Spinal cord (tissue), 10 donors: Measurements from ENCODE around the gene FAM209B. TPM values are rescaled to one million over a fixed set of nuclear protein-coding genes. Genes with fewer than 3 reads are reported as not detected.

Source experiments
- DNase-seq, 6 donors: peaks; one replicate each; pipeline versions ENCODE4 v3.0.0 to v3.0.0-alpha.2; 2013 to 2015; ENCODE audit warnings: low spot score in 6 of 6, low read depth in 4 of 6
- H3K27ac ChIP-seq: one replicate; pipeline ENCODE4 v1.5.1; 2013; ENCODE audit warnings: low read depth, low read length, control low read depth
- H3K27me3 ChIP-seq: one replicate; pipeline ENCODE4 v1.6.1; 2013; ENCODE audit warnings: low read length; ENCODE audit not compliant: control insufficient read depth, insufficient read depth
- H3K36me3 ChIP-seq: one replicate; pipeline ENCODE4 v1.6.1; 2013; ENCODE audit warnings: low read length; ENCODE audit not compliant: control insufficient read depth, insufficient read depth
- H3K4me1 ChIP-seq: one replicate; pipeline ENCODE4 v1.6.1; 2013; ENCODE audit warnings: low read length; ENCODE audit not compliant: control insufficient read depth, insufficient read depth
- H3K4me3 ChIP-seq: one replicate; pipeline ENCODE4 v1.5.1; 2013; ENCODE audit warnings: low read depth, low read length, control low read depth
- H3K9me3 ChIP-seq: one replicate; pipeline ENCODE4 v1.6.1; 2013; ENCODE audit warnings: low read length; ENCODE audit not compliant: control insufficient read depth, insufficient read depth
- WGBS: methylation state at CpG from one replicate; pipeline ENCODE4 v1.1.5; 2013; ENCODE audit warnings: missing lambda C conversion rate; ENCODE audit not compliant: insufficient coverage; 5-methylcytosine and 5-hydroxymethylcytosine counted together
- polyA plus RNA-seq, 2 donors: library from polyadenylated mRNA; unstranded; fragments of 120-200 nt; gene quantifications; one replicate each; pipeline ENCODE4 v1.2.1, GENCODE V29; 2013; ENCODE audit not compliant: insufficient read length in 2 of 2
- total RNA-seq, 2 donors: library from RNA; depleted of rRNA in 1 of 2; stranded (reverse); fragments of 120-200 nt in 1 of 2; fragments of >200 nt in 1 of 2; gene quantifications; one replicate each; pipeline versions ENCODE4 v1.2.3 to v1.2.4, GENCODE V29; 2013 to 2014
- donor health status: healthy.

The FAM209B gene
- total and polyA plus RNA-seq, 4 donors: 0.47 to 0.50 TPM; not detected in 2

DNA sequence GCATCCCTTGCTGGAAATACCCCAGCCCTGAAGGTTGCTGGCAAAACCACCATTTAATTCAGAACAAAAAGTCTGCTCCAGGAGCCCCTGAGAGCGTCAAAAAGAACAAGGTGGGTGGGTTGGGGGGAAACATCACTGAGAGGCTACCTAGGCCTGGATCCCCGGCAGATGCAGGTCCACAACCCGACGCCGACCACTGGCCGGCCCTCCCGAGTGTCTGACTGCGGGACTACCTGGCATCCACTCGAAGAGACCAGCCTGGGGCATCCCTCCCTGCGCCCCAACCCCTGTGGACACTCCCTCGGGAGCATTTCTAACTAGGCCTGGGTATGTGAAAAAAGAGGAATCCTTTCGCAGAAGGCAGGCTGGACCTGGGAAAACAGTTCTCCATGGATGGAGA is 47.2 kb downstream of the FAM209B start:
- H3K27ac ChIP-seq: no peak overlapping the region
- no peaks in the 10 kb centered on the region for H3K36me3 ChIP-seq
- no peak overlapping the region for H3K4me3 ChIP-seq
- WGBS: 93% methylated on average over 12 of the region's 12 CpGs
- DNase-seq: no peak
- no peaks in the 10 kb centered on the region for H3K9me3 ChIP-seq
- no peaks in the 10 kb centered on the region for H3K27me3 ChIP-seq
- no peaks in the 10 kb centered on the region for H3K4me1 ChIP-seq

DNA sequence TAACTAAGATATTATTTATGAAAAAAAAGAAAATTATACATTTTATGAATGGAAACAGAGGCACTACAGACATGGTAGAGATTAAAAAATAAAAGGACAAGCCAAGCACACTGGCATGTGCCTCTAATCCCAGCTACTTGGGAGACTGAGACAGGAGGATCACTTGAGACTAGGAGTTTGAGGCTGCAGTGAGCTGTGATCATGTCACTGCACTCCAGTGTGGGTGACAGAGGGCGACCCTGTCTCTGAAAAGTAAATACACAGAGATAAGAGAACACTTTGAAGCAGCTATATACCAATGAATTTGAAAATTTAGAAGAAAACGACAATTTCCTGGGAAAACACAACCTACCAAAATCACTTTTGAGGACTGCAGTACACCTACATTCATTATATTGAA is 48.7 kb downstream of the FAM209B start:
- Histone ChIP-seq H3K4me1 (no peaks in the 10 kb centered on the region), H3K9me3 (no peaks in the 10 kb centered on the region), H3K27me3 (no peaks in the 10 kb centered on the region), H3K4me3 (no peak overlapping the region), H3K27ac (no peak overlapping the region), H3K36me3 (no peaks in the 10 kb centered on the region)
- WGBS: no CpG with 5 or more reads among the region's 2 CpGs
- DNase-seq: no peak

DNA sequence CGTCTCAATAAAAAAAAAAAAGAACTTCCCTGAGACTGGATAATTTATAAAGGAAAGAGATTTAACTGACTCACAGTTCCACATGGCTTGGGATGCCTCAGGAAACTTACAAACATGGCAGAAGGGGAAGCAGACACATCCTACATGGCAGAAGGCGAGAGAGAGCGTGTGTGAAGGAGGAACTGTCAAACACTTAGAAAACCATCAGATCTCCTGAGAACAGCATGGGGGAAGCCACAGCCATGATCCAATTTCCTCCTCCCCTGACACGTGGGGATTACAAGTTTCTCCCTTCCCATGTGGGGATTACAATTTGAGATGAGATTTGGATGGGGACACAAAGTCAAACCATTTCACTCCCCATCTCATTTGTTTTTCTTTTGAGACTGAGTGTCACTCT is 49.5 kb downstream of the FAM209B start:
- H3K4me3 ChIP-seq: no peak overlapping the region
- H3K36me3 ChIP-seq: no peaks in the 10 kb centered on the region
- H3K9me3 ChIP-seq: no peaks in the 10 kb centered on the region
- no peaks in the 10 kb centered on the region for H3K4me1 ChIP-seq
- no peaks in the 10 kb centered on the region for H3K27me3 ChIP-seq
- no peak overlapping the region for H3K27ac ChIP-seq
- DNase-seq: peak in 1 of 6 donors; percentile 77
- WGBS: no CpG with 5 or more reads among the region's 4 CpGs

DNA sequence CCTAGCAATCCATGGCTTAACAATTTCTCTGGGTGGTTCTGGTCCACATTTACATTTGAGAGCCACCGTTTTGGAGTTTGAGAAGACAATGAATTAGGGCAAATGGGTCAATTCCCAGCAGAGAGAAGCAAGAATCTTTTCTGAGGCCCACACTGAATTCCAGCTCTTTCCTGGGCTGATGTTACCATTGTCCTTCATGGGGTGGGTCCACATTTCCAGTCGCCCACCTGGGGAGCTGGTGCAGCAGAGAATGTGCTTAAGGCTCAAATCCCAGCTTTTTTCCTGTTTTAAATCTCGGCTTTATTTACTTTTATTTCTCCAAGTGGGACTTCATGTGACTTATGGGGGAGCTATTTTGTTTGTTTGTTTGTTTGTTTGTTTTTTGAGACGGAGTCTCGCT is 51.9 kb downstream of the FAM209B start:
- WGBS: 100% methylated on average over 1 of the region's 5 CpGs
- Histone ChIP-seq H3K4me3 (no peak overlapping the region), H3K27me3 (no peaks in the 10 kb centered on the region), H3K27ac (no peak overlapping the region), H3K36me3 (no peaks in the 10 kb centered on the region), H3K9me3 (no peaks in the 10 kb centered on the region), H3K4me1 (no peaks in the 10 kb centered on the region)
- no peak for DNase-seq

Other genes starting within 250 kb of the FAM209B start
- gene FAM210B, start 174.3 kb upstream of the FAM209B start, total RNA-seq: 10 to 100 TPM; 34.7 to 61.5 TPM
- gene FAM210B, start 174.3 kb upstream of the FAM209B start, polyA plus RNA-seq: 10 to 100 TPM; 23.6 to 25.4 TPM
- gene AURKA, start 141.0 kb upstream of the FAM209B start, total RNA-seq: 1 to 10 TPM; 9.0 to 10.0 TPM
- 1 to 10 TPM; 7.9 to 9.6 TPM for gene AURKA, start 141.0 kb upstream of the FAM209B start, polyA plus RNA-seq
- 10 to 100 TPM; 31.3 to 36.0 TPM for gene CSTF1, start 140.6 kb upstream of the FAM209B start, total RNA-seq
- 10 to 100 TPM; 24.1 to 26.4 TPM for gene CSTF1, start 140.6 kb upstream of the FAM209B start, polyA plus RNA-seq
- 1 to 10 TPM; 1.3 to 1.5 TPM for gene CASS4, start 121.0 kb upstream of the FAM209B start, total RNA-seq
- 1 to 10 TPM in 1 of 2 donors, under 1 TPM in 1; 0.74 to 1.1 TPM for gene CASS4, start 121.0 kb upstream of the FAM209B start, polyA plus RNA-seq
- 10 to 100 TPM; 63.3 to 90.7 TPM for gene RTF2, start 64.6 kb upstream of the FAM209B start, total RNA-seq
- gene RTF2, start 64.6 kb upstream of the FAM209B start, polyA plus RNA-seq: 100 to 1,000 TPM; 126 to 128 TPM
- gene FAM209A, start 8.5 kb upstream of the FAM209B start, total RNA-seq: not detected
- under 1 TPM in 1 of 2 donors, not detected in 1; 0.21 TPM for gene FAM209A, start 8.5 kb upstream of the FAM209B start, polyA plus RNA-seq
- 1 to 10 TPM in 1 of 2 donors, under 1 TPM in 1; 0.50 to 1.0 TPM for gene TFAP2C, start 96.1 kb downstream of the FAM209B start, total RNA-seq
- gene TFAP2C, start 96.1 kb downstream of the FAM209B start, polyA plus RNA-seq: under 1 TPM; 0.17 to 0.29 TPM